Stomach (tissue), 9 donors: ENCODE measurements around the gene OLFML1. TPM values are rescaled to one million over a fixed set of nuclear protein-coding genes. Genes with fewer than 3 reads are reported as not detected.

Experiments
- DNase-seq, 2 donors: peaks; one replicate each; pipeline versions ENCODE4 v3.0.0 to v3.0.0-alpha.2; 2013 to 2019
- H3K27ac ChIP-seq, 5 donors: fragments of 200-600 bp in 4 of 5; sonication (generic) in 4 of 5; one replicate each; pipeline ENCODE4 v1.5.1; 2013 to 2019; ENCODE audit warnings: mild to moderate bottlenecking in 1 of 5, moderate library complexity in 1 of 5
- H3K27me3 ChIP-seq, 3 donors: fragments of 200-600 bp; sonication (generic); one replicate each; pipeline ENCODE4 v1.5.1; 2017 to 2019; ENCODE audit warnings: mixed run types in 1 of 3
- H3K36me3 ChIP-seq, 4 donors: fragments of 200-600 bp; sonication (generic); 1 replicate in 3 of 4; 2 replicates in 1 of 4; pipeline ENCODE4 v1.5.1; 2016 to 2019
- H3K4me1 ChIP-seq, 4 donors: fragments of 200-600 bp; sonication (generic); one replicate each; pipeline ENCODE4 v1.5.1; 2016 to 2019
- H3K4me3 ChIP-seq, 4 donors: fragments of 200-600 bp; sonication (generic) in 3 of 4; one replicate each; pipeline ENCODE4 v1.5.1; 2016 to 2019; ENCODE audit warnings: mild to moderate bottlenecking in 1 of 4
- H3K9me3 ChIP-seq, 4 donors: fragments of 200-600 bp; sonication (generic); one replicate each; pipeline ENCODE4 v1.5.1; 2016 to 2019
- CTCF ChIP-seq, 7 experiments: fragments of 450-650 bp in 4 of 7; fragments of 200-600 bp in 3 of 7; sonication (generic) in 3 of 7; IDR thresholded peaks; one replicate each; pipeline ENCODE4 v1.5.1; 2016 to 2019; ENCODE audit warnings: antibody characterized with exemption in 7 of 7, control low read depth in 2 of 7, mild to moderate bottlenecking in 1 of 7
- EP300 ChIP-seq: sonication (generic); formaldehyde crosslinking; IDR thresholded peaks from one replicate; pipeline ENCODE4 v1.6.1; 2017; ENCODE audit warnings: antibody characterized with exemption
- POLR2A ChIP-seq, 4 donors: fragments of 450-650 bp; IDR thresholded peaks; one replicate each; pipeline ENCODE4 v1.6.1; 2016; ENCODE audit warnings: antibody characterized with exemption in 4 of 4, control low read depth in 2 of 4, mild to moderate bottlenecking in 1 of 4, moderate library complexity in 1 of 4
- POLR2AphosphoS5 ChIP-seq, 3 donors: sonication (generic); formaldehyde crosslinking; IDR thresholded peaks; one replicate each; pipeline ENCODE4 v1.6.1; 2016; ENCODE audit warnings: antibody characterized with exemption in 3 of 3
- WGBS, 5 donors: extraction: QIAGEN DNeasy Blood & Tissue Kit in 3 of 5; methylation state at CpG; one replicate each; pipeline versions ENCODE4 v1.1.5 to v1.1.7; 2013 to 2018; 5-methylcytosine and 5-hydroxymethylcytosine counted together
- intact Hi-C: fragments of 100-400 bp; cut with DNase I; formaldehyde crosslinking; loops from one replicate; pipeline ENCODE4 v1.15.1; 2023; ENCODE audit warnings: low total_unique reads
- polyA plus RNA-seq, 3 donors: library from polyadenylated mRNA; stranded (reverse); fragments of 200-250 nt; gene quantifications; one replicate each; pipeline ENCODE4 v1.2.3, GENCODE V29; 2013
- total RNA-seq, 5 donors: library from RNA; depleted of rRNA; stranded (reverse); fragments of >200 nt; gene quantifications; one replicate each; pipeline versions ENCODE4 v1.1.0 to v1.2.3, GENCODE V29; 2014 to 2016
- donor health status: healthy with polysubstance abuse.
- donor health status: Bipolar disorder and iron deficiency.
- donor health status: healthy.

OLFML1 gene
- total and polyA plus RNA-seq, 8 donors = 0.90 to 14.9 (median 2.6) TPM; not detected in 3

- no peak overlapping the region for H3K27ac ChIP-seq
- no peak for DNase-seq
- intact Hi-C loops = no loop called here
- 85 to 93% (median 90%) methylated on average over 23 of the region's 23 CpGs for WGBS, 5 donors
- TF ChIP-seq EP300 = no peak
- no peak for TF ChIP-seq POLR2A (IDR thresholded peaks at IDR 0.05)
- TF ChIP-seq POLR2AphosphoS5 (IDR thresholded peaks at IDR 0.05) = no peak
- no peak for TF ChIP-seq CTCF (IDR thresholded peaks at IDR 0.05)
- no peaks in the 10 kb centered on the region for H3K27me3 ChIP-seq
- H3K9me3 ChIP-seq = no peaks in the 10 kb centered on the region
- H3K36me3 ChIP-seq = no peaks in the 10 kb centered on the region
- H3K4me1 ChIP-seq = peaks cover 0 to 42% (median 37%) of the 10 kb centered on the region in 4 donors
- no peak overlapping the region for H3K4me3 ChIP-seq
Measured at GRCh38 chr11:7518811-7519562, 33.7 kb downstream of the OLFML1 start.

GRCh38 chr11:7520011-7520942 is 35.0 kb downstream of the OLFML1 start:
- H3K27me3 ChIP-seq = no peaks in the 10 kb centered on the region
- peak overlapping the region in 3 of 5 donors; percentile 32 to 59 (median 52) for H3K27ac ChIP-seq
- DNase-seq = no peak
- 72 to 92% (median 74%) methylated on average over 17 to 18 of the region's 18 CpGs for WGBS, 5 donors
- intact Hi-C loops = no loop called here
- no peaks in the 10 kb centered on the region for H3K9me3 ChIP-seq
- H3K36me3 ChIP-seq = no peaks in the 10 kb centered on the region
- no peak overlapping the region for H3K4me3 ChIP-seq
- H3K4me1 ChIP-seq = peaks cover 0 to 44% (median 29%) of the 10 kb centered on the region in 4 donors
- TF ChIP-seq CTCF (IDR thresholded peaks at IDR 0.05) (no peak), POLR2AphosphoS5 (IDR thresholded peaks at IDR 0.05) (no peak), EP300 (no peak), POLR2A (IDR thresholded peaks at IDR 0.05) (no peak)

- peak in 1 of 2 donors; percentile 53 for DNase-seq
- Histone ChIP-seq H3K4me3 (no peak overlapping the region), H3K27ac (peak overlapping the region in 3 of 5 donors; percentile 32 to 59 (median 52)), H3K9me3 (no peaks in the 10 kb centered on the region), H3K4me1 (peaks cover 0 to 38% (median 25%) of the 10 kb centered on the region in 4 donors), H3K27me3 (no peaks in the 10 kb centered on the region), H3K36me3 (no peaks in the 10 kb centered on the region)
- intact Hi-C loops = no loop called here
- WGBS, 5 donors = 0 to 24% (median 0%) methylated on average over 1 to 2 of the region's 2 CpGs
- TF ChIP-seq EP300 (no peak), CTCF (IDR thresholded peaks at IDR 0.05) (no peak), POLR2AphosphoS5 (IDR thresholded peaks at IDR 0.05) (no peak), POLR2A (IDR thresholded peaks at IDR 0.05) (no peak)
Measured at GRCh38 chr11:7520981-7521487, 35.7 kb downstream of the OLFML1 start.

GRCh38 chr11:7522121-7522520 is 36.8 kb downstream of the OLFML1 start:
- H3K27me3 ChIP-seq = no peaks in the 10 kb centered on the region
- no peak overlapping the region for H3K4me3 ChIP-seq
- no peaks in the 10 kb centered on the region for H3K9me3 ChIP-seq
- no peak for TF ChIP-seq CTCF (IDR thresholded peaks at IDR 0.05)
- no peak for TF ChIP-seq POLR2AphosphoS5 (IDR thresholded peaks at IDR 0.05)
- TF ChIP-seq EP300 = no peak
- H3K27ac ChIP-seq = peak overlapping the region in 2 of 5 donors; percentile 40 to 59
- H3K36me3 ChIP-seq = no peaks in the 10 kb centered on the region
- H3K4me1 ChIP-seq = peaks cover 0 to 38% (median 24%) of the 10 kb centered on the region in 4 donors
- no peak for DNase-seq
- 53 to 73% (median 66%) methylated on average over 4 of the region's 4 CpGs for WGBS, 5 donors
- intact Hi-C loops = no loop called here
